Frontal cortex (tissue), 4 donors: ENCODE results near the gene PPAT. TPM values are rescaled to one million over a fixed set of nuclear protein-coding genes. Genes with fewer than 3 reads are reported as not detected.
A peak's percentile ranks its signal among the peaks of the same experiment; 100 is the strongest.
"Not testable (repeated sequence)": the region's sequence is repeated elsewhere in the genome, so short reads cannot be mapped to it uniquely, and the experiment has no call there.

Experiments
- DNase-seq, 2 donors: peaks; one replicate each; pipeline ENCODE4 v3.0.0; 2012; ENCODE audit warnings: low spot score in 2 of 2
- FAIRE-seq: peaks from 2 replicates; lab custom pipeline; 2012; peaks lifted over from hg19 to GRCh38; lab: Jason Lieb, UNC
- total RNA-seq: library from RNA; depleted of rRNA; stranded (reverse); fragments of >200 nt; gene quantifications from one replicate; pipeline ENCODE4 v1.2.3, GENCODE V29; 2014
- donor health status: control.
- donor health status: control.
- donor health status: control.

Gene PPAT
- total RNA-seq, result 24.9 TPM

DNA sequence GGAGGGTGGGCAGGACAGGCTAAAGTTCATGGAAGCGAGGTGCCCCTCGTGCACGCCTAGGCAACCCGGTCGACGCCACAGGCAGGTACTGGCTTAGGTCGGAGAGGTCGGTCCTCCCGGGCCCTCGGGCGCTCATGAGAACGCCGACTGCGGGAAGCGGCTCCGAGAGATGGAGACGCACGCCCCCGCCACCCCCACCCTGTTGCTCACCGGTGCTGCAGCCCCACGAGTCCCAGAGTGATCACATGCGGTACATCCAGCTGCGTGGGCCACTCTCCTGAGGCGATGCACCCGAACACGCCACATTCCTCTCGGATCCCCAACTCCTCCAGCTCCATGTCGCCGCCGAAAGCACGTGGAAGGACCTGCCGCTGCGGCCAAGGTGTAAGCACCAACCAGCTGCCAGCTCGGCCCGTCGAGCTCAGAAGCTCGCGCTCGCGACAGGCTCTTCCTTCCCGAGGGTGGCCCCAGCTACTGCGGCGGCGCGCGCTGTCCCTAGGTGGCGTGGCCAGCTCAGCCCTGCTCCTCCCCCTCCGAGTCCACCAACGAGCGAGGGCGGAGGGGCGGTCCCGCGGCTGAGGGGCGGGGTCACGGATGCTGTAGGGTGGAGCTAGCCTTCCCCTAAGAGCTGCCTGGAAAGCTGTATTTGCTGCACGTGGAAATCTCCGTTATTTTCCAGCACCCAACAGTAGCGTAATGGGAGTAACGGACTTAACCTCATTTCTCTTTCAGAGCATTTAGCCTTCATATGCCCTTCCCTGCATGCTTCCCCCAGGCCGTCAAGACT, at the start of gene PPAT:
PPAT (minus strand) TSS at position 476 of the 787 bp plus-strand sequence; CDS start at position 338, 138 bp downstream.
- DNase-seq (peak; percentile 94 to 96), FAIRE-seq (no peak)

DNA sequence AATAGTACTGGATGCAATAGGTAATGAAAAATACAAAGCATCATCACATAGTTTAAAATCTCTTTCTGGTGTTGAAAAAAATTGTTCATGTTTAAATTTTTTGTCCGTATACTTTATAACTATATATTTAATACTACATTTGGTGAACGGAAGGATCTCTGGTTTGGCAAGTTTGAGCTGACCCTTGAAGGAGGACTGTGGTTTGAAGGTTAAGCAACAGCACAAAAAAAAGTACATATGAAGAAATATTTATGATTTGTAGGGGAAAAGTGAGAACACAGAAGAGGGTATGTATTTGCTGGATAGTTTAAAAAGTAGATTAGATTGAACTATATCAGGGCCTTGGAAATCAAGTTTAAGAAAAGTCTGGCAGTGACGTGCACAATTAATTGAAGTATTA, 45.3 kb upstream of the PPAT start:
- DNase-seq (no peak), FAIRE-seq (no peak)

DNA sequence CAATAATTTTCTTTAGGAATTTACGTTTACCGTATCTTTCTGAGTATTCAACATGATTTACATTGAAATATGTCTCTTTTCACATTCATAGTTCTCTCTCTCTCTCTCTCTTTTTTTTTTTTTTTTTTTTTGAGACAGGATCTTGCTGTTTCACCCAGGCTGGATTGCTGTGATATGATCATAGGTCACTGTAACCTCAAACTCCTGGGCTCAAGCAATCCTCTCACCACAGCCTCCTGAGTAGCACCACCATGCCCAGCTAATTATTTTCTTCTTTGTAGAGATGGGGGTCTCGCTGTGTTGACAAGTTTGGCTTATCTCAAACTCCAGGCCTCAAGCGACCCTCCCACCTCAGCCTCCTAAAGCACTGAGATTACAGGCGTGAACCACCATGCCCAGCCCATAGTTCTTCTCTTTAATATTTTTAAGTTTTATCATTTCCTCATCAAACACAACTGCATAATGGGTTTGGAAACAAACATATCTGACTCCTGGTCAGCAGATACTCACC, 41.8 kb upstream of the PPAT start:
- FAIRE-seq (no peak), DNase-seq (no peak)

DNA sequence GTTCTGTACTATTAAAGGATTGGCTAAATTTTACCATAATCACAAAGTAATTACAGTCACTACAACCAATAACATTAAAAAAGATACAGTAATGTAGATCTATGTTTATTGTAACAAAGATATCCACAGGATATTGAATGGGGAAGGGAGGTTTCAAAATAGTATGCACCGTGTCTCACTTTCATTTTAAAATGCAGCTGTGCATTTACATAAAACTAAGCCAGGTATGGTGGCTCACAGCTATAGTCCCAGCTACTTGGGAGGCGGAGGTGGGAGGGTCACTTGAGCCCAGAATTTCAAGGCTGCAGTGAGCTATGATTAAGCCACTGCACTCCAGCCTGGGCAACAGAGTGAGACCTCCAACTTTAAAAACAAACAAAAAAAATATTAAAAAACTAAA, 40.5 kb upstream of the PPAT start:
- DNase-seq (no peak), FAIRE-seq (no peak)

DNA sequence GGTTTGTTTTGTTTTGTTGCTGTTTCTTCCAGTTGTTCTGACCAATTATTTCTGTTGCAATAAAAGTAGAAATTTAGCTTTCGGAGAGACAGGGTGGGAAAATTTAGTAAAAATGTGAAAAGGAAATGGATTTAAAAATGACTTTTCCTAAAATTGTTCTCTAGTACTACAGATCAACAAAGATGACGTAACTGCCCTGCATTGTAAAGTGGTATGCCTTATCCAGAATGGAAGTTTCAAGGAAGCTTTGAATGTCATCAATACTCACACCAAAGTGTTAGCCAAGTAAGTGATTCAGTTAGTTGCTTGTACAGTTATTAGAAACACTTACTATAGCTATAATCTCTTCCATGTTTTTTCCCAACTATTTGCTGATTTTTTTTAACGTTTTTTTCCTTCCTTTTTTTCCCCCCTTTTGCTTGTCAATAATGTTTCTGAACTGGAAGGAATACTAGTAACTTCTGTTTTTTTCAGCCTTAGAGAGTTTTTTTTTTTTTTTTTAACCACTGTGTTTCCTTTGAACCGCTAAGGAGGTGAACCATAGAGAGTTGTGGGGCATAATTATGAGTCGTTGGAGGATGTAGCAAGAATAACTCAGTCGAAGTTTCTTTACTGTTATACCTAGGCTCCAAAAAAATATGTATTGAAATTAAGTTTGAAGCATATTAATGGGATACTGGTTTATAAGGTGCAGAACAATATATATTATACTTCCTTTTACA, 34.2 kb upstream of the PPAT start:
- FAIRE-seq (no peak), DNase-seq (no peak)

DNA sequence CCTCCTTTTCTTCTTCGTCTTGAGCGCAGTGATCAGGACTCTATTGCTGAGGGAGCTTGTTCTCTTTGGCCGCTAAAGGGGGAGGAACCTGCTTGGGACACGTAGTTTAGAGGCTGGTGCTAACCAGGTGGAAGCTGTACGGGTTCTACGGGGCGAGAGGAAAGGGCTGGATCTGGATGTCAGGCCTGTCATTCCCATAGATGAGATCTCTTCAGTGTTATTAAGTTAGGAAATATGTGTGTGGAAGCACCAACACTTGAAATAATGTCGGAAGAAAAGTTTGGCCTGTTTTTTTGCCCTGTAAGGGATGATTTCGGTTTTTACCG, 32.6 kb upstream of the PPAT start:
- DNase-seq, result peak in 1 of 2 donors; percentile 25
- FAIRE-seq, result no peak

DNA sequence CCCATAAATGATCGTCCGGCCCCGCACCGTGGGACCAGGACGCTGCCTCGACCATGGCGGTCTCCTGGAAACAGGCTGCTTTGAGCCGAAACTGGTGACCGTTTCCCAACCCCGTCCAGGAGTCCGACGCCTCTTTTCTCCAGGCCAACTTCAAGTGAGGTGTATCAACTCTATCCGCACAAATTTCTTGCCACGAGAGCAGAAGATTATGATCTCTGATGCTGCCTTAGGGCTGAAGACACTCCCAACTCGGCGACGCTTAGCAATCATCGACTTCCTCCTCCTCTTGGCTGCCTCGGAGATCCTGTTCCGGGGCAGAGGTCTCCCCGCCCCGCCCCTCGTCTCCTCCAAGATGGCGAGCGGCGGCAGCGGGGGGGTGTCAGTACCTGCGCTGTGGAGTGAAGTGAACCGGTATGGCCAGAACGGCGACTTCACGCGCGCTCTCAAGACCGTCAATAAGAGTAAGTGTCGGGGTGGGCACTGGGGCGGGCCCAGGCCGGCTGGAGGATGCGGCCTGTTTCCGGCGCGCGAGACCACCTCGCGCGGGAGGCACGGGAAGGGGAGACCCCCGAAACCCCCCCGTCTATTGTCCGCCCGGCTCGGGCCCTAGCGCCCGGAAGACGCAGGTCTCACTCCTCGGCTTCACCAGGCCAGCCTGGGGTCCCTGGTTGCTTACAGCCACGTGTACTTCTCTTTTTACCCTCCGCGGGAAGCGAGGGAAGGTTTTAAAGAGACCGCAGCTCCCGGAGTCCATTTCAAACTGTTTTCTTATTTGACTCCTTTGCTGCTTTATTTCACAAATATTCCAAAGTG, 32.1 kb upstream of the PPAT start, which contains the start of gene SRP72:
SRP72 (plus strand) TSS at position 334 of the 813 bp plus-strand sequence; CDS start at position 353, 19 bp downstream.
- DNase-seq, result peak; percentile 81 to 90
- FAIRE-seq, result no peak

DNA sequence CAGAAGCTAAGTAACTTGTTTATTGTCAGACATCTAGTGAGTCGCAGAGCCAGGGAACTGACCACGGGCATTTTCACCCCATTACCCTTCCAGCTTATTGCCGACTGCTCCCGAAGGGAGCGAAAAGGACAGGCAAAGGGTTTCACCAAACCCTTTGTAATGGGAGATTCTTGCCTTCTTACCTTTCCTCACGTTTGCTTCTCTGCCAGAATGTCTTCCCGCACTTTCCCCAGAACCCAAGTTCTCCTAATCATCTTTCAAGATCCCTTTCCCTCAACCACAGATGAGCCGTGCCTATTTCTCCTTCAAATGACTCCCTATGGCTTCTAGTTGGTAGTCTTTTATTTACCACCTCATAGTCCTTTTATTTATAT, 31.5 kb upstream of the PPAT start:
- FAIRE-seq (no peak), DNase-seq (peak; percentile 8 to 28)

DNA sequence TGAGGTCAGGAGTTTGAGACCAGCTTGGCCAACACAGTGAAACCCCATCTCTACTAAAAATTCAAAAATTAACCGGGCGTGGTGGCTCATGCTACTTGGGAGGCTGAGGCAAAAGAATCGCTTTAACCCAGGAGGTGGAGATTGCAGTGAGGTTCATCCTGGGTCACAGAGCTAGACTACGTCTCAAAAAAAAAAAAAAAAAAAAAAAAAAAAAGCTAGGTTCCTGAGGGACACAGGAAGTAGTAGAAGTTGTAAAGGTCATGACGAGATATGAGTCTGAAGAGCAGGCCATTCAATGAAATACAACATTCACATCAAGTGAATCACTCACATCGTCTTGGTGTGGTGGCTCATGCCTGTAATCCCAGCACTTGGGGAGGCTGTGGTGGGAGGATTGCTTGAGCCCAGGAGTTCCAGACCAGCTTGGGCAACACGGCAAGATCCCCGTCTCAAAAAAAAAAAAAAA, 30.9 kb upstream of the PPAT start:
- FAIRE-seq, result not testable (repeated sequence)
- peak in 1 of 2 donors; percentile 19 for DNase-seq

DNA sequence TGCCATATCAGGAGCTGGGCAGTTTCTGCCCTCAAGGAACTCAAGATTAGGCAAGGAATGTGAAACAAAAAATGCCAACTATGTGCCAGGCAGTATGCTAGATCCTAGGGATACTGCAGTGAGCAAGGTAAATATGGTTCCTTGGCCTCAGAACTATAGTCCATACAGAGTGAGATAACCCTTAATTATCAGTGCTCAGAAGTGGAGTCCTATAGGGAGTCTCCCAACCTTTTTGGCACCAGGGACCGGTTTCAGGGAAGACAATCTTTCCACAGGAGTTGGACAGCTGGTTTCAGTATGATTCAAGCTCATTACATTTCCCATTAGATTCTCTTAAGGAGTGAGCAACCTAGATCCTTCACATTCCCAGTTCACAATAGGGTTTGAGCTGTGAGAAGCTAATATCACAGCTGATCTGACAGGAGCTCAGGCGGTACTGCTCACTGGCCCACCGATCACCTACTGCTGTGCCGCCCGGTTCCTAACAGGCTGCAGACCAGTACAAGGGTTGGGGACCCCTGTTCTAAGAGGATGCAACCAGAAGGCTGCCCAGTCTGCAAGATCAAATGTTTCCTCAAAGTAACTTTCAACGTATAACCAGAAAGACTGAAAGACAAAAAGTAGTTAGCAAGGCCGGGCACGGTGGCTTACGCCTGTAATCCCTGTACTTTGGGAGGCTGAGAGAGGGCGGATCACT, 30.3 kb upstream of the PPAT start:
- no peak for FAIRE-seq
- no peak for DNase-seq

DNA sequence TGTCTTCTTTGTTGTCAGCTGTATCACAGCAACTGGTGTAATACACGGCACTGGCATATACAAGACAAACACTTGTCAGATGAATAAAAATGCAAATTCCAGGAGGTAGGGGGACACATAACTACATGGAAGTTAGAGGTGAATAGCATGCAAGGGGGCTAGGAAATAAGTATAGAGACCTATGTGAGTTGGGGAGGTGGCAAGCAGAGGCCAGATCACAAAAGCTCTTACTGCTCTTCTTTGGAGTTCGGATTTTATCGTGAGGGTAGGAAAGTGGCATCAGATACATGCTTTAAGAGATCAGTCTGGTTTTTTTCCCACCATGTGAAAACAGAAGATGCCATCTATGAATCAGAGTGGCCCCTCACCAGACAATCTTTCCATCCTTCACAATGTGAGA, 29.2 kb upstream of the PPAT start:
- DNase-seq (no peak), FAIRE-seq (no peak)

DNA sequence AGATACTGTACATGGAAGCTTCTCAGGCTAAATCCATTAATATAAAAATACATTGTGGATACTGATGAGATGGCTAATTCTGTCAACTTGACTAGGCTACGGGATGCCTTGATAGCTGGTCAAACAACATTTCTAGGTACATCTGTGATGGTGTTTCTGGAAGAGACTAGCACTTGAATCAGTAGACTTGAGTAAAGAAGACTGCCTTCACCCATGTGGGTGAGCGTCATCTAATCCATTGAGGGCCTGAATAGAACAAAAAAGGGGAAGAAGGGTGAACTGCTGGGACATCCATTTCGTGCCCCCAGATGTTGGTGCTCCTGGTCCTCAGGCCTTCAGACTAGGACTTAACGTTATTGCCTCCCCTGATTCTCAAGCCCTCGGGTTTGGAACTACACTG, 28.3 kb upstream of the PPAT start:
- no peak for DNase-seq
- FAIRE-seq, result no peak

DNA sequence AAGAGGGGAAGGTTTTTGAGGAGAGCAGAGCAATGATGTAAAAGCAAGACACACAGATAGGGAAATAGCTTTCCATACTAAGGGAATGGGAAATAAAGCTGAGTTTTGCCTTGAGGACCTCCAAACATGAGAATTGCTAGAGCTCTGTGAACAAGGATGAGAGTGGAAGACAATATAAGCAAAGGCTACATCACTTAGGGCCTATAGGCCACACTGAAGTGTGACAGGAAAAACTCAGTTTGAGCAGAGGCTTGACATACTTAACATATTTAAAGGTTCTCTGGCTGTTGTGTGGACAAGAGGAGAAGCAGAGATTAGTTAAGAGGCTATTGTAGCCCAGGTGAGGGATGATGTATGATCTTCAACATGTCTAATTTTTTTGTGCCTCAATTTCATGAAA, 26.7 kb upstream of the PPAT start:
- FAIRE-seq (no peak), DNase-seq (no peak)

DNA sequence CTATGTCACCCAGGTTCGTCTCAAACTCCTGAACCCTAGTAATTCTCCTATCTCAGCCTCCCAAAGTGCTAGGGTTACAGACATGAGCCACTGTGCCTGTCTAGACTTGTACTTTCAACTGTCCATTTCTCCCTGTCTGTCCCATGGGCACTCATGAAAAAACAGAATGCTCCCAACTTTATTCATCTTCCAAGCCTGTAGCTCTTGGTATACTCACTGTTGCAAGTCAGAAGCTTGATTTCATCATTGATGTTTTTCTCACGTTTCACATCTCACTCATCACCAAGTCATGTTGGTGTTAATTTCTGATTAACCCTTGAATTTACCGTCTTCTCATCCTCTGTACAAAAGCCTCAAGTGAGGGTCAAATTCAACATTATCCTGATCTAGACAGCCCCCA, 24.7 kb upstream of the PPAT start:
- FAIRE-seq (no peak), DNase-seq (no peak)

DNA sequence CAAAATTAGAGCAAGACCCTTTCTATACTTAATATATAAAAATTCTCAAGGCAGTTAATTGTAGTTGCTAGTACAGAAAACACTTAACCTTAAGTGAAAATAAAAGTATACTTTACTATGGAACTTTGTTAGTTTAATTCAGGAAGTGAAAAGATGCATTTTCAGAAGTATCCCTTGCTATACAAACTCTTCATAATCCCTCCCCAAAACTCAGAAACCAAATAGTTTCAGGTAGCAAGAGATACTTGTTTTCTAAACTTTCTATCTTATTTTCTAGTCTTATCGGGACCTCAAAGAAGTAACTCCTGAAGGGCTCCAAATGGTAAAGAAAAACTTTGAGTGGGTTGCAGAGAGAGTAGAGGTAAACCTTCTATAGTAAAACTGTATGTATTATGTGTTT, 14.9 kb upstream of the PPAT start:
- no peak for FAIRE-seq
- no peak for DNase-seq

DNA sequence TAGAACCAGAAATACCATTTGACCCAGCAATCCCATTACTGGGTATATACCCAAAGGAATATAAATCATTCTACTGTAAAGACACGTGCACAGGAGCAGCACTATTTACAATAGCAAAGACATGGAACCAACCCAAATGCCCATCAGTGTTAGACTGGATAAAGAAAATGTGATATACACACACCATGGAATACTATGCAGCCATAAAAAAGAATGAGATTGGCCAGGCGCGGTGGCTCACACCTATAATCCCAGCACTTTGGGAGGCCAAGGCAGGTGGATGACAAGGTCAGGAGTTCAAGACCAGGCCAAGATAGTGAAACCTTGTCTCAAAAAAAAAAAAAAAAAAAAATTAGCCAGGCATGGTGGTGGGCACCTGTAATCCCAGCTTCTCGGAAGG, 14.1 kb upstream of the PPAT start:
- DNase-seq, FAIRE-seq: not testable (repeated sequence)

DNA sequence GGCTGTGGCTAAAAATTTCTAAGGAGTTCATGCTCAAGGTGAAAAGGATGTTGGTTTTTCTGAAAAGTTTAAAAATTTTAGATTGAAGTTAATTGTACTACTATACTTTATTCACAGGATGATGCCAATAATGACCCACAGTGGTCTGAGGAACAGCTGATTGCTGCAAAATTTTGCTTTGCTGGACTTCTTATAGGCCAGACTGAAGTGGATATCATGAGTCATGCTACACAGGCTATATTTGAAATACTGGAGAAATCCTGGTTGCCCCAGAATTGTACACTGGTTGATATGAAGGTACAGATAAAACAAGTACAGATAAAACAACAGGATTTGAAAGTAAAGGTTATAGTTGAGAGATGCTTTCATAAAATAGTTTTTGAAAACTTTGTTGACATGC, 12.9 kb upstream of the PPAT start:
- FAIRE-seq, result no peak
- DNase-seq, result no peak

DNA sequence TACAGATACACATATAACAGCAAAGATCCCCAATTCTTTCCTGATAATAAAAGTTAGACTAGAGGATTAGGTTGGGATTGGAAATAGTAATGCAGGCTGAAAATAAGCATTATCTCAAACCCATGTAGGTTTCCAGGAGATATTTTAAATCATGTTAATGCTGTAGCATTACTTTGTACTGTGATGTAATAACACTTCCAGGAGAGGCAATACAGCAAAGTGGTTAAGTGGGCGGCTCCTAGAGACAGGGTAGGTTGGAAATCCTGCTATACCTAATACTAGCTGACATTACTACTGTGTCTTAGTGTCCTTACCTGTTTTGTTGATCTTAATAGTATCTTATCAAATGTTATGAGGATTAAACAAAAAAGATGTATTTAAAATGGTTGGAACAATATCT, 10.3 kb upstream of the PPAT start:
- no peak for FAIRE-seq

DNA sequence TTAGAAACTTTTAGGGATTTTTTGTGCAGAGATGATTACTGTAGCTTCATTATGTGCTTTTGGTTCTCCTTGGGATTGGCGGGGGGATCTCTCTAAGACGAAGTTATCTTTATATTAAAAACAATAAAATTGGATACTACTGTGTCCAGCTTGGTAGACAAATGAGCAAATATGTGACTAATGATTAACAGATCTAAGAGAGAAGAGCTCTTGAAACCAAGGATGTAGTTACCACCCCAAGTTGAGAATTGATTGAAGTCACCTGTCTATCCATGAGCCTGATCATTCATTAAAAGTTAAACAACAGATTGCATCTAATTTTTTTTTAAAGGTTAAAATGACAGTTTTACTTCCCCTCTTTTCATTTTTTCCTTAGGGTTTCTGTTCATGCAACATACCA, 9.3 kb upstream of the PPAT start:
- FAIRE-seq, result no peak

More for the DNA sequence above, 10.3 kb upstream of the PPAT start:
- DNase-seq, result no peak

DNA sequence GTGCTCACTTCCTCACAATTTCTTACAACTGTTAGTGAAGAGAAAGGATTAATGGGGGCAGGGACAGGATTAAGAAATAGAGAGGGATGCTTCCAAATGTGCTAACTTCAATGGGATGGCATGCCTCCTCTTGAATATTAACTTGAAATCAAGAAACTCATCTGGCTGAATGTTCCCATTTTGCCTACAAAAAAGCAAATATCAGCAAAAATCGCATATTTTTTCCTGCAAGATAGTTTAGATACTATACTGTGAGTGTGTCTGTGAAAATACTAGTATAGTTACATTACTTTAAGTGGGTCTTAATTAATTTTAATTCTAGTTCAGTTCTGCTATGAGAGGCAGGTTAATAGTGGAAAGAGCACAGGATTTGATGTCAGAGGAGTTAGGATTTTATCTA, 5.6 kb upstream of the PPAT start:
- FAIRE-seq (no peak), DNase-seq (no peak)

More for the DNA sequence above, 9.3 kb upstream of the PPAT start:
- no peak for DNase-seq
